Vagina (tissue), 2 donors: ENCODE measurements around the gene SIDT1.

Source experiments
- CTCF ChIP-seq, 3 experiments: fragments of 450-650 bp in 2 of 3; fragments of 200-600 bp in 1 of 3; sonication (generic) in 1 of 3; IDR thresholded peaks; one replicate each; pipeline ENCODE4 v1.5.1; 2017 to 2019; ENCODE audit warnings: antibody characterized with exemption in 3 of 3, mild to moderate bottlenecking in 2 of 3, moderate library complexity in 2 of 3
- POLR2A ChIP-seq, 2 donors: fragments of 450-650 bp; IDR thresholded peaks; one replicate each; pipeline ENCODE4 v1.6.1; 2017; ENCODE audit warnings: antibody characterized with exemption in 2 of 2, mild to moderate bottlenecking in 2 of 2, moderate library complexity in 2 of 2

GRCh38 chr3:113620091-113620490 is 87.7 kb downstream of the SIDT1 start:
- no peak for TF ChIP-seq CTCF (IDR thresholded peaks at IDR 0.05)
- TF ChIP-seq POLR2A (IDR thresholded peaks at IDR 0.05), result no peak
